D721Med (cell line): Measurements from ENCODE around the gene ZBED4.

Experiments
- DNase-seq: peaks from one replicate; pipeline ENCODE4 v3.0.0; 2011; ENCODE audit warnings: low spot score; ENCODE audit not compliant: insufficient read length
- FAIRE-seq: peaks from 2 replicates; lab custom pipeline; 2011; peaks lifted over from hg19 to GRCh38; lab: Jason Lieb, UNC
- TF ChIP-seq, protein P1 (sequence below): IDR thresholded peaks from 2 replicates; pipeline ENCODE4 v1.5.1; 2012; ENCODE audit warnings: mild to moderate bottlenecking, control low read depth; ENCODE audit not compliant: insufficient read depth; ENCODE audit errors: missing control alignments

ZBED4 gene

DNA sequence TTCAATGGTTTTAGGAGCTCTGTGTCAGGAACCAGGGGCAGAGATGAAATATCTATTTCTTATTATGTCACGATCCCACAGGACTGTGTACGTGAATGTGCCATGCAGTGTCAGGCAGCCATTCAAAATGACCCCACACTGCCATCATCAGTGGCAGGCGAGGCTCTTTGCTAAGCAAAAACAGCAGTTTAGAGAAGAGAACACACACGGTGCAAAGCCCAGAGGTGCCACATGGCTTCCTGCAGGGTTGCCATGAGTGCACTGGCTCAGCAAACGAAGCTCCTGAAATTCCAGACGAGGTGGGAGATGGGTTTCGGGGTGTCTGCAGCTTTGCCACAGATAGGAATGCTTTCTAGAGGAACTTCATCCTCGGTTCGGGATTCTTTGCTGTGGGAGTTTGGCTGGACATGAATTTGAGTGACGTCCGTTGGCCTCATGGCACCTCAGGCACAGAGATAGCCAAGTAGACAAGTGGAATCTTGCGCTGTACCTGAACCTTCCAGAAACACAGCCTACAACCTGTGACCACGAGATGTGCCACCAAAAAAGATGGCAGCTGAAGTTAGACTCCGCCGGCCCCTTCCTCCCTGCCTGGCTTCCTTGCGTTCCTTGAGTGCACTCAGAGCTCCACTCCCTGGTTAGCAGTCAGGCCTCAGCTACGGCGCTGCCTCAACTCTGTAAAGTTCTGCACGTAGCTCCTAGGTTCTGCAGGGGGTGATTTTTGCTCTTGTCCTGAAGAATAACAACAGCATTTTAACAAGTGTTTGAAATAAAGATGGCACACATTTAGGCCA lies 7.8 kb upstream of the ZBED4 start:
- TF ChIP-seq, protein P1, sequence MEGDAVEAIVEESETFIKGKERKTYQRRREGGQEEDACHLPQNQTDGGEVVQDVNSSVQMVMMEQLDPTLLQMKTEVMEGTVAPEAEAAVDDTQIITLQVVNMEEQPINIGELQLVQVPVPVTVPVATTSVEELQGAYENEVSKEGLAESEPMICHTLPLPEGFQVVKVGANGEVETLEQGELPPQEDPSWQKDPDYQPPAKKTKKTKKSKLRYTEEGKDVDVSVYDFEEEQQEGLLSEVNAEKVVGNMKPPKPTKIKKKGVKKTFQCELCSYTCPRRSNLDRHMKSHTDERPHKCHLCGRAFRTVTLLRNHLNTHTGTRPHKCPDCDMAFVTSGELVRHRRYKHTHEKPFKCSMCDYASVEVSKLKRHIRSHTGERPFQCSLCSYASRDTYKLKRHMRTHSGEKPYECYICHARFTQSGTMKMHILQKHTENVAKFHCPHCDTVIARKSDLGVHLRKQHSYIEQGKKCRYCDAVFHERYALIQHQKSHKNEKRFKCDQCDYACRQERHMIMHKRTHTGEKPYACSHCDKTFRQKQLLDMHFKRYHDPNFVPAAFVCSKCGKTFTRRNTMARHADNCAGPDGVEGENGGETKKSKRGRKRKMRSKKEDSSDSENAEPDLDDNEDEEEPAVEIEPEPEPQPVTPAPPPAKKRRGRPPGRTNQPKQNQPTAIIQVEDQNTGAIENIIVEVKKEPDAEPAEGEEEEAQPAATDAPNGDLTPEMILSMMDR: no peak
- DNase-seq: no peak
- no peak for FAIRE-seq

DNA sequence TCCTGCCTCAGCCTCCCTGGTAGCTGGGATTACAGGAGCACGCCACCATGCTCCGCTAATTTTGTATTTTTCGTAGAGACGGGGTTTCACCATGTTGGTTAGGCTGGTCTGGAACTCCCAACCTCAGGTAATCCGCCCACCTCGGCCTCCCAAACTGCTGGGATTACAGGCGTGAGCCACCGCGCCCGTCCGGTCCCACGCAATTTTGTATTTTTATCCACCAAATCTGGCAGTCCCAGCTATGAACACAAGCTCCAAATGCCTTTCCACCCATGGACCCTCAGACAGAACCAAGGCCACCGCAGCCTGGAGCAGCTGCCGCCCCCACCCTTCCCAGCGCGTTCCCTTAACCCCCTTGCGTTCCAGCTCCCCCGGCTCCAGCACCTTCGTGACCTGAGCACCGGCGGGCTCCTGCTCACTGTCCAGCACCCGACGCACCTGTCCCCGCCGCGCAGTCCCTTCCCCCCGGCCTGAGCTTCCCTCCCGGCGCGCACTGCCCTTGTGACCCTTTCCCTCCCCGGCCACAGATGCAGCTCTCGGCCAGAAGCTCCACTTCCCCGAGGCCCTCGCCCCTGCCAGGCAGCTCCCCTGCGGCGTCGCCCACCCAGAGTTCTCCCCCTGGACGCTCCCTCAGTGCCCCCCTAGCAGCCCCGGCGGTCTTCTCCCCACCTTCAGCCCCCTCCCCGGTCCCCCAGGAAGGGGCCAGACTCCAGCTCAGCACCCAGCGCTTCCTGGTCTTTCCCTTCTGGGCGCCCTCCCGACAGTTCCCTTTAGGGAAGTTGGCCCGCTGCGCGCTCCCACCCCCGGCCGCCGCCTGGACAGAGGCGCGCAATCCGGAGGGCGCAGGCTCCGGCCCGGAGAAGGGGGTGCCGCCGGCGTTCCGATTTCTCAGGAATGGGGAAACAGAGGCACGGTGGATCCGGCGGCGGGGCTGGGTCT lies 5.6 kb upstream of the ZBED4 start:
- DNase-seq (no peak), FAIRE-seq (no peak)
- TF ChIP-seq, protein P1: no peak

DNA sequence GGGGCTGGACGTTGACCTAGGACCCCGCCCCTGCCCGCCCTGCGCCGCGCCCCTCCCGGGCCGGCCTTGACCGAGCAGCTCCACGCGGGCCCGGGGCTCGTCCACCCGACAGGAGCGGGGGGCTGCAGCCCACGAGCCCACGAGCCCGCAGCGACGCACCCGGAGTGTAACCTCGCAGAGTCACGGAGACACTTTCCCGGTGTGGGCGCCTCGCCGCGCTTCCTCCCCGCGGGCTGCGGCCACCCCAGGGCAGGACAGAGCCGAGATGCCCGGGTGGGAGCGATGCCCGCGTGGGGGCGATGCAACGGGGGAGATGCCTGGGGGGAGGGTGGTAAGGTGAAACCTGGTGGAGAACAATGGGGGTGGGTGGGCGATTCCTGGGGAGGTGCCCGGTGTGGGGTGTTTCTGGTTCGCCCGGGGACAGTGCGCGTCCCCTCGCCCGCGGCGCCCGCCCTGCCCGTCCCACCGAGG lies 4.9 kb upstream of the ZBED4 start:
- FAIRE-seq: no peak
- TF ChIP-seq, protein P1: no peak
- no peak for DNase-seq

DNA sequence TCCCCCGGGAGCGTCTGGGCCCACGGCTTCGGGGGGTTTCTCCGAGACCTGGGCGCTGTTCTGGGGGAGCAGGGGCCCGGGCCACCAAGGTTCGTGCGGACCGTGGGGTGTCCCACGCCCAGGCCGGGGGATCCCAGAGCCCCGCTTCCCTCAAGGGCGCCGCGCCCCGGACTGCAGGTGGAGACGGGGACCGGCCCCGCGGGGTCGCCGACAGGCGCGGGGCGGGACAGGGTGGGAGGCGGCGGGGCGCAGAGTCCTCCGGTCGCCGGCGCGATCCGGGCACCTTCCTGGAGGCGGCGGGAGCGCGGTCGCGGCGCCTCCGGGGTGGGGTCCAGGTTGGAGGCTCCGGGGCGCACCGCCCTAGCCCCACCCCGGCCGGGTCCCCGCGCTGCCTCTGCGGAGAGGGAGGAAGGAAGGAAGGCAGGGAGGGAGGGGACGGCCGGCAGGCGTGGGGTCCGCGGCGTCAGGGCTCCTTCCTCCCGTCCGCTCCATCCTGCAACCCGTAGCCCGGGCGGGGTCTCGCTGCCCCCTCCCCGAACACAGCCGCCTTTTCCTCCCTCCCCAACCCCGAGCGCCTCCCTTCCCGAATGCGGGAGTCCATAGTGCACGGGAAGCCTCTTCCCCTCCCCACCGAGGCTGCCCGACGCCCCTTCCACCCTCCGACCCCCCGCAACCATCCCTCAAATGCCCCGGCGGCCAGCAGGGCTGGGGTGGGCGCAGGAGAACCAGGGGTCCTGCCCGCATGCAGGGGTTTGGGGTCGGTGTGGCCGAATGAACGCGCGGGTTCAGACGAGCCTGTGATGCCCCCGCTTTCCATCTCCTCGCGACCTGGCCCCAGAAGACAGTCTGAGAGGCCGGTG lies 4.3 kb upstream of the ZBED4 start:
- TF ChIP-seq, protein P1: no peak
- DNase-seq: no peak
- no peak for FAIRE-seq

DNA sequence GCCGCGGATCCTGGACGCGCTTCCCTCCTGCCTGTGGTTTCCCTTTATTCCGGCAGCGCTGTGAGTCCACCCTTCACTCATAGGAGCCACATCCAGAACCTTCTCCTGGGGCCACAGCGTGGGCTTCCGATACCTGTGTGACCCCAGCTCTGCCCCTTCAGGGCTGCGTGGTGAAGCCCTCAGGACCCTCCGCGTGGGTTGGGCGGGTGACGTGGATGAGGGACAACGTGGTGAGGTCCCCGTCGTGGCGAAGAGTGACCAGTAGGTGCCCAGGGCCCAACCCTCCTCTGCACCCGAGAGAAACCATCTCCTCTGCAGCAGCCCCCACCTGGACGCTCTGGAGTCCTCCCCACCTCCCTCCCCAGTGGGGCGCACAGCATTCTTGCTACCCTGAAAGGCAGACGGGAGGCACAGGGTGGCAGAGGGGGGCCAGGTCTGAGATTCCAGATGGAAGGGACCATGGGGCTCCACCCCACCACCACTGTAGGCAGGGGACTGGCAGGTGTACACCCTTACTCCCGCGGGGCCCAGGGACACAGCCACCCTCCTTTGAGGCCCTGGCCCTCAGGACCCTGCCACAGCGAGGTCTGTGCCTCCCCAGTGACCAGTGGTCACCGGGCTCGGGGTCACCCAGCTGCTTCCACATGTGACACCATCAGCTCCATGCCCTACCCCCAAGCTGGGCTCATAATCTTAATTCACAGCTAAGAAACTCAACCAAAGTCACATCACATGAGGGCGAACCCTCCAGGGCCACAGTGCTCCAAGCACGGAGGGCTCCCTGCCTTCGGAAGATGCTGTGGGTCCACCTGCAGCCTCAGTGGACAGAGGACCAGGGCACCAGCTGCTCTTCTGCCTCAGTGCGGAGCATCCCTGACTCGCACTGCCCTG lies 3.4 kb upstream of the ZBED4 start:
- TF ChIP-seq, protein P1: no peak
- DNase-seq: no peak
- FAIRE-seq: no peak
